Neural cell (in vitro differentiated cells): Measurements from ENCODE around the gene WNK2. TPM values are rescaled to one million over a fixed set of nuclear protein-coding genes. Genes with fewer than 3 reads are reported as not detected.

ENCODE experiments used
- H2AFZ ChIP-seq: fragments of 200-600, 300-800 bp; sonication (generic), shearing (Covaris generic); 2 replicates; pipeline ENCODE4 v1.6.0; 2014; ENCODE audit warnings: low read depth, mild to moderate bottlenecking, antibody characterized with exemption, low read length, moderate library complexity
- H3F3A ChIP-seq: fragments of 200-600 bp; shearing (Covaris generic); 2 replicates; pipeline ENCODE4 v1.6.1; 2016; ENCODE audit warnings: mild to moderate bottlenecking, moderate library complexity, mixed read lengths, antibody characterized with exemption, low read length; ENCODE audit not compliant: insufficient read depth, poor library complexity, severe bottlenecking
- H3K27ac ChIP-seq: fragments of 200-600, 300-800 bp; sonication (generic), shearing (Covaris generic); 2 replicates; pipeline ENCODE4 v1.5.1; 2014; ENCODE audit warnings: mild to moderate bottlenecking, low read length, moderate library complexity
- H3K27me3 ChIP-seq: fragments of 300-800, 200-600 bp; sonication (generic), shearing (Covaris generic); 2 replicates; pipeline ENCODE4 v1.6.0; 2014; ENCODE audit warnings: mild to moderate bottlenecking, low read depth, low read length, moderate library complexity; ENCODE audit not compliant: insufficient read depth
- H3K36me3 ChIP-seq: fragments of 300-800, 200-600 bp; sonication (generic), shearing (Covaris generic); 2 replicates; pipeline ENCODE4 v1.5.1; 2014; ENCODE audit warnings: mild to moderate bottlenecking, antibody characterized with exemption, low read length, moderate library complexity; ENCODE audit not compliant: insufficient read depth
- H3K4me2 ChIP-seq: fragments of 300-800, 200-600 bp; sonication (generic), shearing (Covaris generic); 2 replicates; pipeline ENCODE4 v1.6.0; 2014; ENCODE audit warnings: mild to moderate bottlenecking, low read length
- H3K4me3 ChIP-seq: fragments of 300-800, 200-600 bp; sonication (generic), shearing (Covaris generic); 2 replicates; pipeline ENCODE4 v1.5.1; 2014; ENCODE audit warnings: mild to moderate bottlenecking, low read length, moderate library complexity
- H3K79me2 ChIP-seq: fragments of 200-600 bp; shearing (Covaris generic); replicated peaks from 2 replicates; pipeline ENCODE4 v1.6.0; 2014; ENCODE audit warnings: mild to moderate bottlenecking, low read length, moderate library complexity; ENCODE audit not compliant: insufficient read depth
- H3K9ac ChIP-seq: fragments of 300-800, 200-600 bp; sonication (generic), shearing (Covaris generic); 2 replicates; pipeline ENCODE4 v1.6.1; 2016; ENCODE audit warnings: mild to moderate bottlenecking, low read length, mixed read lengths
- H3K9me2 ChIP-seq: fragments of 200-600 bp; shearing (Covaris generic); 2 replicates; pipeline ENCODE4 v1.6.1; 2016; ENCODE audit warnings: mild to moderate bottlenecking, low read length, mixed read lengths; ENCODE audit not compliant: insufficient read depth
- H3K9me3 ChIP-seq: fragments of 200-600, 300-800 bp; sonication (generic), shearing (Covaris generic); 2 replicates; pipeline ENCODE4 v1.6.1; 2016; ENCODE audit warnings: mild to moderate bottlenecking, mixed run types, low read length, moderate library complexity, mixed read lengths
- H4K20me1 ChIP-seq: fragments of 200-600 bp; shearing (Covaris generic); 2 replicates; pipeline ENCODE4 v1.6.1; 2016; ENCODE audit warnings: mild to moderate bottlenecking, mixed run types; ENCODE audit not compliant: insufficient read depth
- CTCF ChIP-seq: fragments of 450-650 bp; IDR thresholded peaks from 2 replicates; pipeline ENCODE4 v1.5.1; 2014; ENCODE audit warnings: antibody characterized with exemption, mild to moderate bottlenecking, moderate library complexity; ENCODE audit not compliant: poor library complexity, severe bottlenecking
- EP300 ChIP-seq: fragments of 450-650 bp; conservative IDR thresholded peaks from 2 replicates; pipeline ENCODE4 v1.6.1; 2014; ENCODE audit warnings: antibody characterized with exemption, mild to moderate bottlenecking, moderate library complexity; ENCODE audit not compliant: poor library complexity, severe bottlenecking
- EZH2 ChIP-seq: fragments of 200-600, 300-800 bp; shearing (Covaris generic), sonication (generic); IDR thresholded peaks from 2 replicates; pipeline ENCODE4 v1.6.1; 2014; ENCODE audit warnings: antibody characterized with exemption, low read length, borderline replicate concordance, mild to moderate bottlenecking; ENCODE audit not compliant: insufficient read depth, poor library complexity, severe bottlenecking
- MXI1 ChIP-seq: fragments of 450-650 bp; conservative IDR thresholded peaks from 2 replicates; pipeline ENCODE4 v1.6.1; 2014; ENCODE audit warnings: antibody characterized with exemption, mild to moderate bottlenecking; ENCODE audit not compliant: poor library complexity, severe bottlenecking
- POLR2AphosphoS5 ChIP-seq: IDR thresholded peaks from 2 replicates; pipeline ENCODE4 v1.6.1; 2012
- RAD21 ChIP-seq: fragments of 450-650 bp; conservative IDR thresholded peaks from 2 replicates; pipeline ENCODE4 v1.6.1; 2014; ENCODE audit warnings: antibody characterized with exemption, mild to moderate bottlenecking, moderate library complexity
- REST ChIP-seq: IDR thresholded peaks from 2 replicates; pipeline ENCODE4 v1.6.1; 2012; ENCODE audit warnings: borderline replicate concordance
- SMC3 ChIP-seq: fragments of 450-650 bp; conservative IDR thresholded peaks from 2 replicates; pipeline ENCODE4 v1.6.1; 2014; ENCODE audit warnings: antibody characterized with exemption, mild to moderate bottlenecking, moderate library complexity; ENCODE audit not compliant: poor library complexity
- TAF1 ChIP-seq: IDR thresholded peaks from 2 replicates; pipeline ENCODE4 v1.6.1; 2012; ENCODE audit warnings: low read depth
- polyA plus RNA-seq: library from polyadenylated mRNA; depleted of rRNA; stranded (reverse); fragments of >200 nt; gene quantifications from 2 replicates; pipeline ENCODE4 v1.2.3, GENCODE V29; 2014

Gene WNK2
- polyA plus RNA-seq, 1 donor from 2014 or later: 37.1 TPM

GRCh38 chr9:93287189-93287552 lies 103.2 kb downstream of the WNK2 start:
- Histone ChIP-seq H3F3A (no peaks in the 10 kb centered on the region), H3K4me3 (no peak overlapping the region), H3K9ac (no peak overlapping the region), H3K27me3 (no peaks in the 10 kb centered on the region), H3K79me2 (no peaks in the 10 kb centered on the region), H3K9me3 (peaks cover 3% of the 10 kb centered on the region), H3K9me2 (no peaks in the 10 kb centered on the region), H3K4me2 (no peak overlapping the region), H3K27ac (no peak overlapping the region), H2AFZ (no peak overlapping the region), H4K20me1 (no peaks in the 10 kb centered on the region), H3K36me3 (peaks cover 6% of the 10 kb centered on the region)
- no peak for TF ChIP-seq EP300
- TF ChIP-seq REST: no peak
- no peak for TF ChIP-seq EZH2
- TF ChIP-seq RAD21: no peak
- TF ChIP-seq SMC3: no peak
- TF ChIP-seq POLR2AphosphoS5: no peak
- TF ChIP-seq MXI1: no peak
- no peak for TF ChIP-seq CTCF
- no peak for TF ChIP-seq TAF1

GRCh38 chr9:93287593-93287992 lies 103.7 kb downstream of the WNK2 start:
- H3K79me2 ChIP-seq: no peaks in the 10 kb centered on the region
- H3K9me2 ChIP-seq: no peaks in the 10 kb centered on the region
- no peak overlapping the region for H2AFZ ChIP-seq
- peaks cover 3% of the 10 kb centered on the region for H3K9me3 ChIP-seq
- no peak overlapping the region for H3K9ac ChIP-seq
- no peaks in the 10 kb centered on the region for H4K20me1 ChIP-seq
- TF ChIP-seq SMC3 (no peak), CTCF (no peak), REST (no peak), MXI1 (no peak), EP300 (no peak), RAD21 (no peak), EZH2 (no peak), POLR2AphosphoS5 (no peak), TAF1 (no peak)
- H3K4me3 ChIP-seq: no peak overlapping the region
- H3K27me3 ChIP-seq: no peaks in the 10 kb centered on the region
- no peaks in the 10 kb centered on the region for H3F3A ChIP-seq
- no peak overlapping the region for H3K27ac ChIP-seq
- H3K36me3 ChIP-seq: peaks cover 6% of the 10 kb centered on the region
- no peak overlapping the region for H3K4me2 ChIP-seq
